Lung (tissue), 12 donors: Measurements from ENCODE around the gene ELOVL6. TPM values are rescaled to one million over a fixed set of nuclear protein-coding genes. Genes with fewer than 3 reads are reported as not detected.

ENCODE experiments used
- ATAC-seq: fragments of 200-7000 bp; cut with Tn5 transposase; one replicate; pipeline ENCODE4 v1.9.1; 2020; ENCODE audit warnings: moderate number of reproducible peaks; ENCODE audit not compliant: insufficient read depth, low FRiP score
- DNase-seq, 3 donors: peaks; one replicate each; pipeline ENCODE4 v3.0.0-alpha.2; 2013 to 2017
- H3K27ac ChIP-seq, 2 donors: one replicate each; pipeline ENCODE4 v1.5.1; 2013; ENCODE audit warnings: mild to moderate bottlenecking in 2 of 2, moderate library complexity in 2 of 2, control low read depth in 1 of 2, inconsistent platforms in 1 of 2, low read depth in 1 of 2, low read length in 1 of 2
- H3K27me3 ChIP-seq, 3 donors: one replicate each; pipeline ENCODE4 v1.5.1; 2013; ENCODE audit warnings: low read length in 2 of 3; ENCODE audit not compliant: control insufficient read depth in 3 of 3, insufficient read depth in 3 of 3
- H3K36me3 ChIP-seq, 4 donors: one replicate each; pipeline ENCODE4 v1.5.1; 2013; ENCODE audit warnings: low read length in 4 of 4, mild to moderate bottlenecking in 1 of 4, moderate library complexity in 1 of 4; ENCODE audit not compliant: control insufficient read depth in 4 of 4, insufficient read depth in 4 of 4
- H3K4me1 ChIP-seq, 5 donors: one replicate each; pipeline ENCODE4 v1.5.1; 2013; ENCODE audit warnings: low read length in 5 of 5, mild to moderate bottlenecking in 2 of 5, moderate library complexity in 1 of 5; ENCODE audit not compliant: control insufficient read depth in 5 of 5, insufficient read depth in 5 of 5
- H3K4me3 ChIP-seq: one replicate; pipeline ENCODE4 v1.5.1; 2013; ENCODE audit warnings: mild to moderate bottlenecking, control low read depth, moderate library complexity
- H3K9ac ChIP-seq, 2 donors: one replicate each; pipeline ENCODE4 v1.5.1; 2013; ENCODE audit warnings: low read length in 2 of 2, control low read depth in 1 of 2; ENCODE audit not compliant: insufficient read depth in 1 of 2
- H3K9me3 ChIP-seq, 4 donors: one replicate each; pipeline ENCODE4 v1.5.1; 2013; ENCODE audit warnings: low read length in 3 of 4, mild to moderate bottlenecking in 1 of 4, moderate library complexity in 1 of 4; ENCODE audit not compliant: control insufficient read depth in 4 of 4, insufficient read depth in 3 of 4
- WGBS, 2 donors: extraction: QIAGEN DNeasy Blood & Tissue Kit; methylation state at CpG; one replicate each; pipeline ENCODE4 v1.1.7; 2013; 5-methylcytosine and 5-hydroxymethylcytosine counted together
- polyA plus RNA-seq, 2 donors: library from polyadenylated mRNA; stranded (reverse); fragments of 200-250 nt; gene quantifications; one replicate each; pipeline ENCODE4 v1.2.1, GENCODE V29; 2013
- total RNA-seq, 2 donors: library from RNA; depleted of rRNA in 1 of 2; stranded (reverse); fragments of >200 nt in 1 of 2; gene quantifications; one replicate each; pipeline ENCODE4 v1.2.1, GENCODE V29; 2014 to 2021
- TF ChIP-seq, protein P1 (sequence below): IDR thresholded peaks from 2 replicates; pipeline ENCODE4 v1.5.1; 2012; ENCODE audit warnings: mild to moderate bottlenecking; ENCODE audit errors: control extremely low read depth, extremely low read depth
- donor health status: control.
- donor health status: control.
- donor health status: Bipolar disorder and iron deficiency.
- donor health status: healthy.
- donor health status: DM: yes; HTN: yes; CAD: no.

Gene ELOVL6
- total and polyA plus RNA-seq, 4 donors: 5.5 to 21.1 (median 12.7) TPM

DNA sequence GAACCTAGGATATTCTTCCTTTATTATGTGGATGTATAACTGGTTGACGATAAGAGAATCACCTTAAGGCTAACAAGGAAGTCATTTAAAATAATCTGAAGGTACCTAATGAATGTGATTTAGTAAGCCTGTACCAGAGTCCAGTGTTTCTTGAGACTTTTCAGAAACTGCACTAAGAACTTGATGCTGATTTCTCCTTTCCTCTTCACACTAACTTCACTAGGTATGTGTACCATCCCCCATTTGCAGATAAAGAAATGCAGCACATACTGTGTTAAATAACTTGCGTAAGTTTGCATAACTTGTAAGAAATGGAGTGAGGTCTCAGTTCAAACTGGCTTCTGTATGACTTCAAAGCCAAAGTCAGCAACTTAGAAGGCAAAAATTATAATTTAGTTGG lies 63.3 kb downstream of the ELOVL6 start:
- DNase-seq (no peak), ATAC-seq (no peak)
- peaks cover 0 to 3% (median 0%) of the 10 kb centered on the region in 4 donors for H3K36me3 ChIP-seq
- H3K9ac ChIP-seq: no peak overlapping the region
- no peak overlapping the region for H3K4me3 ChIP-seq
- peaks cover 0 to 8% (median 2%) of the 10 kb centered on the region in 5 donors for H3K4me1 ChIP-seq
- no peak overlapping the region for H3K27ac ChIP-seq
- no peaks in the 10 kb centered on the region for H3K27me3 ChIP-seq
- TF ChIP-seq, protein P1, sequence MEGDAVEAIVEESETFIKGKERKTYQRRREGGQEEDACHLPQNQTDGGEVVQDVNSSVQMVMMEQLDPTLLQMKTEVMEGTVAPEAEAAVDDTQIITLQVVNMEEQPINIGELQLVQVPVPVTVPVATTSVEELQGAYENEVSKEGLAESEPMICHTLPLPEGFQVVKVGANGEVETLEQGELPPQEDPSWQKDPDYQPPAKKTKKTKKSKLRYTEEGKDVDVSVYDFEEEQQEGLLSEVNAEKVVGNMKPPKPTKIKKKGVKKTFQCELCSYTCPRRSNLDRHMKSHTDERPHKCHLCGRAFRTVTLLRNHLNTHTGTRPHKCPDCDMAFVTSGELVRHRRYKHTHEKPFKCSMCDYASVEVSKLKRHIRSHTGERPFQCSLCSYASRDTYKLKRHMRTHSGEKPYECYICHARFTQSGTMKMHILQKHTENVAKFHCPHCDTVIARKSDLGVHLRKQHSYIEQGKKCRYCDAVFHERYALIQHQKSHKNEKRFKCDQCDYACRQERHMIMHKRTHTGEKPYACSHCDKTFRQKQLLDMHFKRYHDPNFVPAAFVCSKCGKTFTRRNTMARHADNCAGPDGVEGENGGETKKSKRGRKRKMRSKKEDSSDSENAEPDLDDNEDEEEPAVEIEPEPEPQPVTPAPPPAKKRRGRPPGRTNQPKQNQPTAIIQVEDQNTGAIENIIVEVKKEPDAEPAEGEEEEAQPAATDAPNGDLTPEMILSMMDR: no peak
- H3K9me3 ChIP-seq: no peaks in the 10 kb centered on the region
- WGBS, 2 donors: 83 to 90% methylated on average over 2 of the region's 2 CpGs

DNA sequence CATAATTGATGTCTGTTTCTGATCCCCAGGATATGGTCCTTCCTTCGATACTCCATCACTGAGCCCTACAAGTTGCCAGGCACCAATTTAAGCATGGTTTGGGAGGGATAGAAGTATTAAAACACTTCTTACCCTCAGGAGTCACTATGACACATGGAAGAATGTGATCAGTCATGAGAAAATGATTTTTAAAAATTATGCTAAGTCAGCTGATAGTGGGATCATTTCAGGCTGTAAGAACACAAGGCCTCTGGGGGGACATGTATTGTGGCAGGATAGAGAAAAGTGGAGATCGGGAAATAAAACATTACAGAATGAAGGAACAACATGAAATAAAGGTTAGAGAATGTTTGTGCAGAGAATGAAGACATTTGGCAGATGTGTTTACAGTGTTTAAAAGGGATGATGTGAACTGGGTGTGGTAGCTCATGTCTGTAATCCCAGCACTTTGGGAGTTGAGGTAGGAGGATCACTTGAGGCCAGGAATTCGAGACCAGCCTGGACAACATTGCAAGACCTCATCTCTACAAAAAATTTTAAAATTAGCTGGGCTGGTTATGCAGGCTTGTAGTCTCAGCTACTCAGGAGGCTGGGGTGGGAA lies 64.0 kb downstream of the ELOVL6 start:
- WGBS, 2 donors: 95 to 97% methylated on average over 3 of the region's 3 CpGs
- ATAC-seq: no peak
- no peak overlapping the region for H3K4me3 ChIP-seq

DNA sequence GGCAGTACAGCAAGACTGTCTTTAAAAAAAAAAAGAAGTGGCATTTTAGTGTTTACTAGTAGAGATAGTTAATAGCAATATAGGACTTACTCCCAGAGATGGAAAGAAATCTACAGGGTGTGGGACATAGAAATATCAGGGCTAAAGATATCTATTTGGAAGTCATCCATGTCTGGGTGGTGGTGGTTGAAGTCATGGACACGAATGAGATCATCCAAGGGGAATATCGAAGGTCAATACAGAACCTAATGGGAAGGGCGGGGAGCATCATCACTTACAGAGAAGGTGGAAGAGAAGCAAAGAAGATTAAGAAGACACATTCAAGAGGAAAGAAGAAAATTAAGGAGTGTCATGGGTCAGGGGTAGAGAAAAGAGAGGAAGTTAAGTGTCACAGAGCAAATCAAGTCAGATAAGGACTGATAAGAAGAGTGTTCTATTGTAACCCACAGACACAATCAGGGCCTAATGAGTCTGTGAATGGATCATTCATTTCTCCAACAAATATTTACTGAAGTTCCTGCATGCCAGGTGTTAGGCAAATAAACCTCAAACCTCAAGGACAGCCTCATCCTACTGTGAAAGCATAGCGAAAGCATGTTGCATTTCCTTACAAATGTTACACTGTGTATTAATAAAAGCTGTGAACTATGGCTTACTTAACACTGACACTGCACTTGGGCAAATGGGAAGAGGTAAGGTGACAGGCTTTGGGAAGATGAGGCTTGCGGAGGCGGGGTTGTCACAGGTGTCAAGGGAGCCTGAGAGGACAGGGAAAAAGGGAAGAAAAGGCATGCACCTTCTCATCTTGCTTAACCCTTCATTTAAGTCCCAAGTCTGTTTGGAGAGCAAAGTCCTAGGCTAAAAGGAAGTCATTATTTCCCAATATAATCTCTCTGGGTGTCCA lies 65.3 kb downstream of the ELOVL6 start:
- Histone ChIP-seq H3K27me3 (no peaks in the 10 kb centered on the region), H3K4me1 (peaks cover 0 to 2% (median 0%) of the 10 kb centered on the region in 5 donors), H3K4me3 (no peak overlapping the region), H3K9me3 (no peaks in the 10 kb centered on the region), H3K36me3 (peaks cover 0 to 3% (median 0%) of the 10 kb centered on the region in 4 donors), H3K27ac (no peak overlapping the region), H3K9ac (no peak overlapping the region)
- TF ChIP-seq, protein P1: no peak
- ATAC-seq (no peak), DNase-seq (no peak)
- 87 to 88% methylated on average over 6 of the region's 6 CpGs for WGBS, 2 donors

More for the DNA sequence above, 64.0 kb downstream of the ELOVL6 start:
- Histone ChIP-seq H3K36me3 (peaks cover 0 to 3% (median 0%) of the 10 kb centered on the region in 4 donors), H3K27ac (no peak overlapping the region), H3K4me1 (peaks cover 0 to 5% (median under 1%) of the 10 kb centered on the region in 5 donors), H3K9ac (no peak overlapping the region), H3K27me3 (no peaks in the 10 kb centered on the region), H3K9me3 (no peaks in the 10 kb centered on the region)
- TF ChIP-seq, protein P1: no peak
- DNase-seq: no peak
